ENCODE data around the gene GPC6.

GRCh38 chr13:94170145-94170571 is 943.6 kb downstream of the GPC6 start:
- TF ChIP-seq EZH2phosphoT487 (IDR thresholded peaks at IDR 0.05; ENCODE audit: insufficient read depth, low read depth) (no peak), EZH2 (IDR thresholded peaks at IDR 0.05; ENCODE audit: insufficient read depth, poor library complexity, severe bottlenecking) (no peak)

Measured in GM23248 (cell line).